HepG2 (cell line): Measurements from ENCODE around the gene KIF6. TPM values are rescaled to one million over a fixed set of nuclear protein-coding genes. Genes with fewer than 3 reads are reported as not detected.

Experiments used
- ATAC-seq: fragments of 200-7000 bp; cut with Tn5 transposase; 3 replicates; pipeline ENCODE4 v1.9.1; 2020; ENCODE audit warnings: mild to moderate bottlenecking, moderate library complexity
- BruUV-seq: library from RNA; stranded (reverse); fragments of 400-500 nt; replicated peaks from 2 replicates; lab custom pipeline; 2021; lab: Mats Ljungman, UMichigan
- CTCF ChIA-PET: fragments of 300-600 bp; formaldehyde crosslinking; extraction: SDS; loops from one replicate; lab custom pipeline; 2021; ENCODE audit warnings: low total read pairs, inconsistent platforms, low intra/inter-chr PET ratio; lab: Yijun Ruan, JAX
- POLR2A ChIA-PET: fragments of 350-600 bp; sonication (Branson Sonifier 250); formaldehyde crosslinking; loops from one replicate; lab custom pipeline; 2020; ENCODE audit warnings: antibody characterized with exemption, inconsistent platforms; lab: Yijun Ruan, JAX
- DNase-seq: peaks from one replicate; pipeline ENCODE4 v3.0.0-alpha.2; 2015; ENCODE audit warnings: low spot score
- FAIRE-seq: peaks from 3 replicates; lab custom pipeline; 2011; peaks lifted over from hg19 to GRCh38; lab: Jason Lieb, UNC
- H2AFZ ChIP-seq: one replicate; pipeline ENCODE4 v1.6.1; 2011; ENCODE audit warnings: low read length, inconsistent platforms
- H3K27ac ChIP-seq: fragments of 300-600 bp; 3 replicates; pipeline ENCODE4 v1.8.0; 2011; ENCODE audit warnings: mixed run types, mild to moderate bottlenecking, mixed read lengths, low read length, inconsistent platforms; ENCODE audit not compliant: insufficient read depth; ENCODE audit errors: extremely low read length
- H3K27me3 ChIP-seq, 2 experiments: fragments of 200-600 bp in 1 of 2; 2 replicates in 1 of 2; 3 replicates in 1 of 2; pipeline versions ENCODE4 v1.6.0 to v1.8.0; 2011; ENCODE audit warnings: low read length in 2 of 2, mild to moderate bottlenecking in 2 of 2, moderate library complexity in 2 of 2, inconsistent platforms in 1 of 2; ENCODE audit not compliant: insufficient read depth in 2 of 2, control insufficient read depth in 1 of 2
- H3K36me3 ChIP-seq, 2 experiments: fragments of 200-600 bp in 1 of 2; replicated peaks in 1 of 2; 2 replicates in 1 of 2; 3 replicates in 1 of 2; pipeline versions ENCODE4 v1.5.1 to v1.8.0; 2011; ENCODE audit warnings: low read length in 2 of 2, inconsistent platforms in 1 of 2; ENCODE audit not compliant: insufficient read depth in 2 of 2, control insufficient read depth in 1 of 2
- H3K4me1 ChIP-seq: 2 replicates; pipeline ENCODE4 v1.5.1; 2012; ENCODE audit warnings: low read length, inconsistent platforms; ENCODE audit not compliant: insufficient read depth
- H3K4me2 ChIP-seq: 2 replicates; pipeline ENCODE4 v1.6.0; 2011; ENCODE audit warnings: low read depth, low read length, inconsistent platforms
- H3K4me3 ChIP-seq, 3 experiments: fragments of 200-600 bp in 1 of 3; sonication (generic), shearing (Covaris generic) in 1 of 3; replicated peaks in 1 of 3; 2 replicates each; pipeline ENCODE4 v1.5.1; 2011 to 2016; ENCODE audit warnings: low read length in 3 of 3, inconsistent platforms in 2 of 3, low read depth in 2 of 3, mild to moderate bottlenecking in 2 of 3, control low read depth in 1 of 3, mixed read lengths in 1 of 3; ENCODE audit not compliant: insufficient read depth in 1 of 3
- H3K79me2 ChIP-seq: one replicate; pipeline ENCODE4 v1.6.1; 2011; ENCODE audit warnings: low read length, inconsistent platforms; ENCODE audit not compliant: insufficient read depth
- H3K9ac ChIP-seq: 2 replicates; pipeline ENCODE4 v1.6.0; 2011; ENCODE audit warnings: mild to moderate bottlenecking, low read depth, low read length, inconsistent platforms; ENCODE audit not compliant: insufficient read depth
- H3K9me3 ChIP-seq: 2 replicates; pipeline ENCODE4 v1.5.1; 2012; ENCODE audit warnings: mild to moderate bottlenecking, low read length
- H4K20me1 ChIP-seq: 2 replicates; pipeline ENCODE4 v1.6.0; 2011; ENCODE audit warnings: inconsistent platforms, mild to moderate bottlenecking, low read length, moderate library complexity; ENCODE audit not compliant: insufficient read depth
- REST ChIP-seq, 2 experiments: IDR thresholded peaks; 2 replicates each; pipeline ENCODE4 v1.6.1; 2011 to 2012; ENCODE audit warnings: low read length in 2 of 2, borderline replicate concordance in 1 of 2, low read depth in 1 of 2, mild to moderate bottlenecking in 1 of 2, moderate library complexity in 1 of 2
- RFX1 ChIP-seq: fragments of 450-650 bp; IDR thresholded peaks from 2 replicates; pipeline ENCODE4 v1.6.1; 2017
- YY1 ChIP-seq: IDR thresholded peaks from 2 replicates; pipeline ENCODE4 v1.6.1; 2011; ENCODE audit warnings: low read length, low read depth, moderate library complexity, mild to moderate bottlenecking; ENCODE audit not compliant: insufficient read depth, insufficient replicate concordance
- ZEB1 ChIP-seq: IDR thresholded peaks from 2 replicates; pipeline ENCODE4 v1.6.1; 2012; ENCODE audit warnings: mild to moderate bottlenecking, low read depth, inconsistent platforms; ENCODE audit not compliant: insufficient replicate concordance
- ZFP36L1 ChIP-seq: sonication (generic); formaldehyde crosslinking; IDR thresholded peaks from 2 replicates; pipeline ENCODE4 v1.8.0; 2022; ENCODE audit warnings: mild to moderate bottlenecking, missing genetic modification reagents, moderate library complexity
- ZNF205 ChIP-seq: IDR thresholded peaks from 2 replicates; pipeline ENCODE4 v1.6.1; 2018; ENCODE audit warnings: missing biosample characterization, missing genetic modification reagents
- ZNF207 ChIP-seq: fragments of 450-650 bp; IDR thresholded peaks from 2 replicates; pipeline ENCODE4 v1.6.1; 2016; ENCODE audit warnings: antibody characterized with exemption, borderline replicate concordance
- ZNF337 ChIP-seq: sonication (generic); formaldehyde crosslinking; IDR thresholded peaks from 2 replicates; pipeline ENCODE4 v1.5.1; 2020; ENCODE audit warnings: missing genetic modification reagents, low read depth, mild to moderate bottlenecking, borderline replicate concordance
- ZNF558 ChIP-seq: sonication (generic); formaldehyde crosslinking; IDR thresholded peaks from 2 replicates; pipeline ENCODE4 v1.9.0; 2022; ENCODE audit warnings: mild to moderate bottlenecking, missing genetic modification reagents, borderline replicate concordance
- ZNF770 ChIP-seq: sonication (generic); formaldehyde crosslinking; IDR thresholded peaks from 2 replicates; pipeline ENCODE4 v1.5.0; 2020; ENCODE audit warnings: mild to moderate bottlenecking, missing genetic modification reagents
- WGBS: methylation state at CpG from one replicate; pipeline ENCODE4 v1.1.6; 2017; ENCODE audit warnings: low lambda C conversion rate; 5-methylcytosine and 5-hydroxymethylcytosine counted together
- in situ Hi-C: cut with HindIII; loops from 2 replicates; pipeline ENCODE4 v1.10.0; 2017; ENCODE audit warnings: low pct_unique_long_range_greater_than_20kb; ENCODE audit not compliant: extremely low pct_ligation_motif_present
- intact Hi-C: fragments of 100-400 bp; cut with micrococcal nuclease; formaldehyde crosslinking; loops from one replicate; pipeline ENCODE4 v1.10.0; 2022; ENCODE audit not compliant: unreplicated experiment
- polyA plus RNA-seq, 8 experiments: library from polyadenylated mRNA; depleted of rRNA in 3 of 8; stranded (reverse) in 7 of 8; unstranded in 1 of 8; fragments of >200 nt; fragmentation: Illumina TruSeq in 4 of 8; extraction: Trizol in 4 of 8; gene quantifications; 2 replicates each; pipeline versions ENCODE4 v1.2.1 to v1.2.3, GENCODE V29; 2011 to 2016; ENCODE audit warnings: low read depth in 4 of 8, missing spikeins in 1 of 8, mixed read lengths in 1 of 8; ENCODE audit not compliant: insufficient read depth in 1 of 8
- total RNA-seq, 5 experiments: library from RNA; depleted of rRNA; stranded (reverse); fragments of >200 nt; fragmentation: Illumina TruSeq; extraction: Trizol; gene quantifications; 2 replicates each; pipeline ENCODE4 v1.2.3, GENCODE V29; 2016; ENCODE audit warnings: low read depth in 1 of 5

The KIF6 gene
- total and polyA plus RNA-seq, 2 of the 13 experiments (the other 11 are each of a cell fraction or from before 2014, with no cell fraction given), result 0.04 to 0.27 TPM

- H3K27ac ChIP-seq, result no peak overlapping the region
- ATAC-seq (no peak), FAIRE-seq (no peak), DNase-seq (no peak)
- H2AFZ ChIP-seq, result no peak overlapping the region
- H3K9me3 ChIP-seq, result peaks cover 19% of the 10 kb centered on the region
- H3K4me1 ChIP-seq, result no peaks in the 10 kb centered on the region
- no peak overlapping the region for H3K4me2 ChIP-seq
- no TSS peak for BruUV-seq
- in situ Hi-C loops (no loop called here), intact Hi-C loops (no loop called here)
- no peak overlapping the region for H3K4me3 ChIP-seq
- WGBS, result 16% methylated on average over 5 of the region's 5 CpGs
- H3K27me3 ChIP-seq, result no peaks in the 10 kb centered on the region
- TF ChIP-seq ZNF770 (no peak), ZNF207 (no peak), RFX1 (no peak), ZEB1 (no peak), ZNF337 (no peak), REST (IDR thresholded peaks at IDR 0.05; ENCODE audit: borderline replicate concordance in 1 of 2, low read depth in 1 of 2, low read length in 2 of 2) (no peak), ZFP36L1 (CRISPR knock-in tag) (no peak), ZNF205 (CRISPR knock-in tag) (no peak), YY1 (no peak), ZNF558 (CRISPR knock-in tag) (no peak)
- ChIA-PET CTCF (no interaction called here), POLR2A (no interaction called here)
- no peak overlapping the region for H3K9ac ChIP-seq
- no peaks in the 10 kb centered on the region for H3K36me3 ChIP-seq
- no peaks in the 10 kb centered on the region for H3K79me2 ChIP-seq
- H4K20me1 ChIP-seq, result no peaks in the 10 kb centered on the region
These were observed 272.0 kb downstream of the KIF6 start for GRCh38 chr6:39453241-39453640.
